ENCODE data around the gene TAS2R10. TPM values are rescaled to one million over a fixed set of nuclear protein-coding genes. Genes with fewer than 3 reads are reported as not detected.

TAS2R10 gene, protein sequence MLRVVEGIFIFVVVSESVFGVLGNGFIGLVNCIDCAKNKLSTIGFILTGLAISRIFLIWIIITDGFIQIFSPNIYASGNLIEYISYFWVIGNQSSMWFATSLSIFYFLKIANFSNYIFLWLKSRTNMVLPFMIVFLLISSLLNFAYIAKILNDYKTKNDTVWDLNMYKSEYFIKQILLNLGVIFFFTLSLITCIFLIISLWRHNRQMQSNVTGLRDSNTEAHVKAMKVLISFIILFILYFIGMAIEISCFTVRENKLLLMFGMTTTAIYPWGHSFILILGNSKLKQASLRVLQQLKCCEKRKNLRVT
- not detected for polyA plus RNA-seq (2012; ENCODE audit: low read depth, missing spikeins)

DNA sequence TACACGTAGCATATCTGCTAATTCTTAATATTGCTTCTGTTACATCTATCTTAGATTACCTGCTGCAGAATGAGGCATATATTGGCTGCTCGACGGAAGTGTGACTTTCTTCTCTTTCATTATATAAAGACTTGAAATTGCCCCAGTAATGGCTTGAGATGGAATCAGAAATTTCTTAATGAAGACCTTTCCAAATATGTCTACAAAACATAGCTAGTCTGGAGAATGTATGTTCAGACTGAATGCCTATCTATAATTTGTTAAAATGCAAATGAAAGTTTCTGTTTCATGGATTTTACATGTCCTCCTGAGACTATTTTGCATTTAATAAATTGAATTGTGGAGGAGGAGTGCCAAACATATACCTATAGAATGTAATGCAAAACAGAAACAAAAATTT lies at the start of gene TAS2R10:
Gene TAS2R10 (minus strand): TSS at position 101 of the 400 bp plus-strand sequence. CDS start 89 bp downstream, at position 12.
- FAIRE-seq (no peak), DNase-seq (ENCODE audit: insufficient read length, low spot score) (no peak)
- TF ChIP-seq SPI1 (IDR thresholded peaks at IDR 0.05; ENCODE audit: low read depth, low read length) (no peak), PAX5 (IDR thresholded peaks at IDR 0.05; ENCODE audit: insufficient read depth, low read length, severe bottlenecking) (no peak), POU2F2 (IDR thresholded peaks at IDR 0.05; ENCODE audit: low read depth, low read length) (no peak), POLR2A (IDR thresholded peaks at IDR 0.05; ENCODE audit: low read depth, low read length) (no peak), POLR2AphosphoS5 (IDR thresholded peaks at IDR 0.05; ENCODE audit: low read depth, low read length) (no peak), TAF1 (IDR thresholded peaks at IDR 0.05; ENCODE audit: low read depth, low read length) (no peak)

DNA sequence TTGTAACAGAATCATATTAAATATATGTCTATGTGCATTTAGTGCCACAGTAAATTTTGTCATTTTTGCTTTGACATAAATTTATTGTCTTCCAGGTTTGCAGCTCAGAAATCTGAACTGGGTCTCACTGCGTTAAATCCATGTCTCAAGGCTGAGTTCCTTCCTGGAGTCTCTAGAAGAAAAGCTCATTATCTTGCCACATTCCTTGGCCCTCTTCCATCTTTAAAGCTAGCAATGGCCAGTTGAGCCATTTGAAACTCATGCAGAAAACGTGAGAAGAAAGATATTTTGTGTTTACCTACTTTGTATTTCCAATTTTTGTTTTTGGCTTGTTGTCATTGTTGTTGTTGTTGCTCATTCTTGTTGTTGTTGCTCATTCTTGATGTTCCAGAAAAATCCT lies 47.2 kb upstream of the TAS2R10 start:
- TF ChIP-seq SPI1 (IDR thresholded peaks at IDR 0.05; ENCODE audit: low read depth, low read length) (no peak), POLR2AphosphoS5 (IDR thresholded peaks at IDR 0.05; ENCODE audit: low read depth, low read length) (no peak), POLR2A (IDR thresholded peaks at IDR 0.05; ENCODE audit: low read depth, low read length) (no peak), POU2F2 (IDR thresholded peaks at IDR 0.05; ENCODE audit: low read depth, low read length) (no peak), TAF1 (IDR thresholded peaks at IDR 0.05; ENCODE audit: low read depth, low read length) (no peak), PAX5 (IDR thresholded peaks at IDR 0.05; ENCODE audit: insufficient read depth, low read length, severe bottlenecking) (no peak)
- no peak for DNase-seq (ENCODE audit: insufficient read length, low spot score)
- FAIRE-seq, result no peak

DNA sequence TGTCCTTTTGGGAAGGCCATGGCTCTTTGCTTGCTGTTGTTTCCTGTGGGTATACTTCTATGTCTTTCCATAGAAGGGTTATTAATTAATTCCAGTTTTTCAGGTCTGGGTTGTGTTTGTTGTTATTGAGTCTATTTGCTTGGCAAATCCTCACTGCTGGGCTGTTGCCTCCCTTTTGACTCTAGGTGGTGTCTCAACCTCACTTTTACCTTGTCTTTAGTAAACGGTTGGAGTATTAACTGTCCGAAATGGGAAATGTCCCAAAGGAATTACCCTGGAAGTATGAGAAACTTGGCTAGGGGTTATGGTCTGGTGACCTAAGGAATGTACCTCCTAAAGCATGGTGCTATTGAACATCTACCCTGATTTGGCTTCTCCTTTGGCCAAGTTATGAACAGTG lies 41.2 kb upstream of the TAS2R10 start:
- FAIRE-seq (no peak), DNase-seq (ENCODE audit: insufficient read length, low spot score) (no peak)
- TF ChIP-seq POU2F2 (IDR thresholded peaks at IDR 0.05; ENCODE audit: low read depth, low read length), result no peak
- no peak for TF ChIP-seq PAX5 (IDR thresholded peaks at IDR 0.05; ENCODE audit: insufficient read depth, low read length, severe bottlenecking)
- TF ChIP-seq SPI1 (IDR thresholded peaks at IDR 0.05; ENCODE audit: low read depth, low read length), result no peak
- TF ChIP-seq POLR2A (IDR thresholded peaks at IDR 0.05; ENCODE audit: low read depth, low read length), result no peak
- TF ChIP-seq POLR2AphosphoS5 (IDR thresholded peaks at IDR 0.05; ENCODE audit: low read depth, low read length), result no peak
- TF ChIP-seq TAF1 (IDR thresholded peaks at IDR 0.05; ENCODE audit: low read depth, low read length), result no peak

DNA sequence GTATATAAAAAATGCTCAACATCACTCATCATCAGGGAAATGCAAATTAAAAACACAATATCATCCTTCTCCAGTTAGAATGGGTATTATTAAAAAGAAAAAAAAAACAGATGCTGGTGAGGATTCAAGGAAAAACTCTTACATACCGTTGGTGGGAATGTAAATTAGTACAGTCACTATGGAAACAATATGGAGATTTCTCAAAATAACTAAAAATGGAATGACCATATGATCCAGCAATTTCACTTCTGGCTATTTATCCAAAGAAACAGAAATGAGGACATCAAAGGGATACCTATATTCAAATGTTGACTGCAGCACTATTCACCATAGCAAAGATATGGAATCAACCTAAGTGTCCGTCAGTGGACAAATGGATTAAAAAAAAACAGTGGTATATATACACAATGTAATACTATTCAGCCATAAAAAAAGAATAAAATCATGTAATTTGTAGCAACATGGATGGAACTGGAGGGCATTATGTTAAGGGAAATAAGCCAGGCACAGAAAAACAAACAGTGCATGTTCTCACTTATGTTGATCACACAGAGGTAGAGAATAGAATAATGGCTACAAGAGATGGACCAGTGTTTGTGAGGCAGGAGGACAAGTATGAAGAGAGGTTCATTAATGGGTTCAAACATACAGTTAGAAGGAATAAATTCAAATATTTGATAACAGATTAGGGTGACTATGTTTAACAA lies 37.5 kb upstream of the TAS2R10 start:
- DNase-seq (ENCODE audit: insufficient read length, low spot score) (no peak), FAIRE-seq (no peak)
- TF ChIP-seq PAX5 (IDR thresholded peaks at IDR 0.05; ENCODE audit: insufficient read depth, low read length, severe bottlenecking), result no peak
- TF ChIP-seq TAF1 (IDR thresholded peaks at IDR 0.05; ENCODE audit: low read depth, low read length), result no peak
- no peak for TF ChIP-seq POLR2AphosphoS5 (IDR thresholded peaks at IDR 0.05; ENCODE audit: low read depth, low read length)

DNA sequence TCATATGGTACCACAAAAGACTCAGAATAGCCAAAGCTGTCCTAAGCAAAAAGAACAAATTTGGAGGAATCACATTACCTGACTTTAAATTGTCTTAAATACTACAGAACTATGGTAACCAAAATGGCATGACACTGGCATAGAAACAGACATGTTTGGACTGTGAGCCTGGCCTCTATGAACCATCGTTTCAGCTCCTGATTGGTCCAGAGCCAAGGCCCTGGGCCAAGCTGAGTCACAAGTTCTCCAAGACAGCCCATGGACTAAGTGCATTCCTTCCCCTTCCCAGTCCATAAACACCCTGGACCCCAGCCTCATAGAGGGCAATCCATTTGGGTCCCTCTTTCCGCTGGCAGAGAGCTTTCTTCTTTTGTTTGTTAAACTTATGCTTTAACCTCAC lies 35.2 kb upstream of the TAS2R10 start:
- DNase-seq (ENCODE audit: insufficient read length, low spot score) (no peak), FAIRE-seq (no peak)
- no peak for TF ChIP-seq SPI1 (IDR thresholded peaks at IDR 0.05; ENCODE audit: low read depth, low read length)
- no peak for TF ChIP-seq POLR2AphosphoS5 (IDR thresholded peaks at IDR 0.05; ENCODE audit: low read depth, low read length)
- TF ChIP-seq POU2F2 (IDR thresholded peaks at IDR 0.05; ENCODE audit: low read depth, low read length), result no peak
- TF ChIP-seq POLR2A (IDR thresholded peaks at IDR 0.05; ENCODE audit: low read depth, low read length), result no peak
- TF ChIP-seq PAX5 (IDR thresholded peaks at IDR 0.05; ENCODE audit: insufficient read depth, low read length, severe bottlenecking), result no peak
- TF ChIP-seq TAF1 (IDR thresholded peaks at IDR 0.05; ENCODE audit: low read depth, low read length), result no peak

DNA sequence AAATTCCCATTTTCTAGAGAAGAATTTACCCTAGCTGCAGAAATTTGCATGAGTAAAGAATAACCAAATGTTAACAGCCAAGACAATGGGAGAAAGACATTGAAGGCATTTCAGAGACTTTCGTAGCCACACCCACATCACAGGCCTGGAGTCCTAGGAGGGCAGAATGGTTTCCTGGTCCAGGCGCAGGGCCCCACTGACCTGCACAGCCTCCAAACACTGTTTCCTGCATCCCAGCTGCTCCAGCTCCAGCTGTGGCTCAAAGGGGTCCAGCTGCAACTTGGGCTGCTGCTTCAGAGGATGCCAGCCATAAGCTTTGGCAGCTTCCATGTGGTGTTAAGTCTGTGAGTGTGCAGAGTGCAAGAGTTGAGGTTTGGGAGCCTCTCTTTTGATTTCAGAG lies 29.6 kb upstream of the TAS2R10 start:
- no peak for TF ChIP-seq POLR2A (IDR thresholded peaks at IDR 0.05; ENCODE audit: low read depth, low read length)
- DNase-seq (ENCODE audit: insufficient read length, low spot score), result no peak
- no peak for FAIRE-seq

DNA sequence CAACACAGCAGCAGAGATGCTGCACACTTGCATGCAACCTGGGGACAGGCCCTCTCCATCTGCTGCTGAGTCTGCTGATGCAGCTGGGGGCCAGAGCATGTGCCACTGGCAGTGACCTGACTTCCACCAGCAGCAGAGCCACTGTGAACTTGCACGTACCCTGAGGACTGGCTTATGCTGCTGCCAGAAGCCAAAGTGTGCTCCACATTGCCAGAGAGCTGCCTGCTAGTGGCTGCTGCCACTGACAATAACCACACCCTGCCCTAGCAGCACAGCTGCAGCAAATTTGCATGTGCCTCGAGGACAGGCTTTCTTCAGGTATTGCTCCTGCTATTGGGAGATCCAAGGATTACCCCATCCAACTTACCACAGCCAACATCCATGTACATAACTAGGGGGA lies 27.6 kb upstream of the TAS2R10 start:
- TF ChIP-seq TAF1 (IDR thresholded peaks at IDR 0.05; ENCODE audit: low read depth, low read length) (no peak), POU2F2 (IDR thresholded peaks at IDR 0.05; ENCODE audit: low read depth, low read length) (no peak), PAX5 (IDR thresholded peaks at IDR 0.05; ENCODE audit: insufficient read depth, low read length, severe bottlenecking) (no peak), POLR2AphosphoS5 (IDR thresholded peaks at IDR 0.05; ENCODE audit: low read depth, low read length) (no peak), SPI1 (IDR thresholded peaks at IDR 0.05; ENCODE audit: low read depth, low read length) (no peak), POLR2A (IDR thresholded peaks at IDR 0.05; ENCODE audit: low read depth, low read length) (no peak)
- FAIRE-seq, result no peak
- DNase-seq (ENCODE audit: insufficient read length, low spot score), result no peak

DNA sequence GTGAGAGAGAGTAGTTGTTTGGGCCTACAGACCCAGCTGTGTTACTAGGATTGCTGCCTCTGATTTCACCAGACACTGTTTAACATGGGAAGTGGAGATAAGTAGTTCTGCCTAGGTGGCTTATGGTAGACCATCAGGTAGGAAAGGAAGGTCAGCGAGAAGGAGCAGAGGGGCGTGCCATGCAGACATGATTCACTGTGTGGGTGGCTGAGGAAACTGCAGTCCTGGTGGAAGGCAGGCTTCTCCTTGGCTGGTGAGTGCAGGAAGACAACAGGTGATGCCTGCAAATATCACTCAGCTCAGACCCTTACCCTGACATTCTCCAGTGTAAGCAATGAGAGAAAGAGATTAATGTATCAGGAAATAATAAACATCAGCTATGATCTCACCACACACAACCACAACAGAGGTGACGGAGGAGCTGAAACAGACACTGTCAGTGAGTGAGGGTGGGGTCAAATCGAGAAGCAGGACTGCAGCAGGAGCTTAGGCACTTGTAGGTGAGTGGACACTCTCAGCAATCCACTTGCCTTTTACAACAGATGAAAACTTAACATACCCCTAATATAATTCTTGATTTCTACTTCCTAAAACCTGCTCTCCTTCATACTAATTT lies 25.2 kb upstream of the TAS2R10 start:
- DNase-seq (ENCODE audit: insufficient read length, low spot score) (no peak), FAIRE-seq (no peak)
- TF ChIP-seq POU2F2 (IDR thresholded peaks at IDR 0.05; ENCODE audit: low read depth, low read length) (no peak), POLR2AphosphoS5 (IDR thresholded peaks at IDR 0.05; ENCODE audit: low read depth, low read length) (no peak), POLR2A (IDR thresholded peaks at IDR 0.05; ENCODE audit: low read depth, low read length) (no peak), PAX5 (IDR thresholded peaks at IDR 0.05; ENCODE audit: insufficient read depth, low read length, severe bottlenecking) (no peak), TAF1 (IDR thresholded peaks at IDR 0.05; ENCODE audit: low read depth, low read length) (no peak), SPI1 (IDR thresholded peaks at IDR 0.05; ENCODE audit: low read depth, low read length) (no peak)

DNA sequence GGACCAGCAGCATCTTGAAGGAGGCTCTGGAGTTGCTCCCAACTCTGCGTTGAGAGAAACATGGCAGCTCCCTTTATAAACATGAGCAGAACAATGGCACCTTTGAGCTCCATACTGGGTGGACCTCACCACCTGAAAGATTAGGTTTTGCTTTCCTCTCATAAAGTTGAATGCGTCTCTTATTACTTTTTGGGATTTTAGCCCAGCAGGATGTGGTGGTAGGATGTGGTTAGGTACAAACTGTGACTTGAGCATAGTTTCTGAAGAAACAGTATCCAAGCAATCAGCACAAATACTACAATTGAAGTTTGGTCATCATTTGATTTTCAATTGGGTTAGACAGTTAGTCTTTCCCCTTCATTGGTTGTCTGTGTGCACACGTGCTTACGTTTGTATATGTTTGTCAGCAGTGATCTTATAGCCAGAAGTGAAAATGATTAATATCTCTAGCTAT lies 23.3 kb upstream of the TAS2R10 start, which contains the start of gene PRR4:
Gene PRR4 (minus strand): TSS at position 51 of the 454 bp plus-strand sequence. CDS start 38 bp downstream, at position 13.
- no peak for DNase-seq (ENCODE audit: insufficient read length, low spot score)
- no peak for FAIRE-seq
- TF ChIP-seq POLR2A (IDR thresholded peaks at IDR 0.05; ENCODE audit: low read depth, low read length) (no peak), SPI1 (IDR thresholded peaks at IDR 0.05; ENCODE audit: low read depth, low read length) (no peak), TAF1 (IDR thresholded peaks at IDR 0.05; ENCODE audit: low read depth, low read length) (no peak), POLR2AphosphoS5 (IDR thresholded peaks at IDR 0.05; ENCODE audit: low read depth, low read length) (no peak)
